Inflammatory macrophage treated with lipopolysaccharide for 4 hours (primary cell): ENCODE measurements around the gene C11orf42.

Experiments
- DNase-seq: peaks from one replicate; pipeline ENCODE4 v3.0.0-alpha.2; 2020

Gene C11orf42

DNA sequence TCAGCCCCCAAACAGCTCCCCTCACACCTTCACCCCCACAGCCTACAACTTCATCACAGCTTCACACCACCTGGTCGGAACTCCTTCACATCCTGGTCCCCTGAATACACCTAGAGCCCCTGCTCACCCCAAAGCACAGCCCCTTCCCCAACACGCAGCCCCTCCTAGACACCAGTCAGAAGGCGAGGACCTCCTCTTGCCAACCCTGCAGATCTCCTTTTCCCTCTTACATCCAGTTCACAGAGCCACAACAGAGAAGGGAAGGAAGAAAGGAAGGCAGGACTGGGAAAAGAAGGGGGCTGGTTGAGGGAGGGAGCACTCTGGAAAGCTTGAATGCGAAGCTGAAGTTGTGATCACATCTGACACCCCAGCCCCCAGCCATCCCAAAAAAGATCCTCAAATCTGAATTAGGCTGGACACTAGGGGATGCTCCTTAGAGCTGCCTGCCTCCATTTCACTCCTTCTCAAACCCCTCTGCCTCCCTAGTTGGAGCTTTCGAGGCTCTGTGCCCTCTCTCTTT, 54.9 kb downstream of the C11orf42 start:
- DNase-seq, result no peak
